NCI-H1105 (cell line): ENCODE data around the gene WIPF1.

Experiments used
- DNase-seq: peaks from one replicate; lab custom pipeline; 2025; lab: John Stamatoyannopoulos, UW

WIPF1 gene

GRCh38 chr2:174597345-174598047 lies at the start of gene WIPF1:
TSS of gene WIPF1 (minus strand) at chr2:174597804. CDS start at chr2:174585573, 12,231 bp downstream.
- no peak for DNase-seq

GRCh38 chr2:174645296-174645695 lies 47.7 kb upstream of the WIPF1 start:
- DNase-seq: no peak

GRCh38 chr2:174644406-174644805 lies 46.8 kb upstream of the WIPF1 start:
- DNase-seq: no peak

GRCh38 chr2:174643356-174643755 lies 45.8 kb upstream of the WIPF1 start:
- no peak for DNase-seq

- DNase-seq: no peak
Observed at GRCh38 chr2:174641168-174641567, 43.6 kb upstream of the WIPF1 start.

GRCh38 chr2:174636987-174637386 lies 39.4 kb upstream of the WIPF1 start:
- no peak for DNase-seq

- no peak for DNase-seq
Observed at GRCh38 chr2:174635776-174636404, 38.3 kb upstream of the WIPF1 start.

- DNase-seq: no peak
Observed at GRCh38 chr2:174635015-174635593, 37.5 kb upstream of the WIPF1 start.

GRCh38 chr2:174634130-174635014 lies 36.8 kb upstream of the WIPF1 start:
- DNase-seq: no peak

GRCh38 chr2:174633623-174633930 lies 36.0 kb upstream of the WIPF1 start:
- no peak for DNase-seq

GRCh38 chr2:174632841-174633622 lies 35.4 kb upstream of the WIPF1 start:
- DNase-seq: no peak

- no peak for DNase-seq
Observed at GRCh38 chr2:174631009-174631981, 33.7 kb upstream of the WIPF1 start.

- DNase-seq: no peak
Observed at GRCh38 chr2:174630107-174630506, 32.5 kb upstream of the WIPF1 start.

- no peak for DNase-seq
Observed at GRCh38 chr2:174629506-174629905, 31.9 kb upstream of the WIPF1 start.

GRCh38 chr2:174628528-174629169 lies 31.0 kb upstream of the WIPF1 start:
- DNase-seq: no peak

GRCh38 chr2:174627216-174627615 lies 29.6 kb upstream of the WIPF1 start:
- DNase-seq: no peak

- no peak for DNase-seq
Observed at GRCh38 chr2:174624895-174625430, 27.4 kb upstream of the WIPF1 start.

- no peak for DNase-seq
Observed at GRCh38 chr2:174623690-174624089, 26.1 kb upstream of the WIPF1 start.

- no peak for DNase-seq
Observed at GRCh38 chr2:174623106-174623637, 25.6 kb upstream of the WIPF1 start.

GRCh38 chr2:174621323-174621722 lies 23.7 kb upstream of the WIPF1 start:
- no peak for DNase-seq
